GM12873 (cell line): ENCODE data around the gene FBXO7.

Experiments
- CTCF ChIP-seq: IDR thresholded peaks from 2 replicates; pipeline ENCODE4 v1.5.1; 2012; ENCODE audit warnings: low read depth, mild to moderate bottlenecking, moderate library complexity, low read length, control low read depth; ENCODE audit not compliant: insufficient read depth; ENCODE audit errors: missing control alignments

The FBXO7 gene

GRCh38 chr22:32546935-32547334 is 72.3 kb downstream of the FBXO7 start:
- no peak for TF ChIP-seq CTCF

GRCh38 chr22:32548039-32548438 is 73.4 kb downstream of the FBXO7 start:
- no peak for TF ChIP-seq CTCF
